Measurements from ENCODE around the gene TOX2.

TOX2 gene

GRCh38 chr20:43977962-43978361 is 63.3 kb downstream of the TOX2 start:
- DNase-seq (ENCODE audit: low read depth): no peak

- no peak for DNase-seq (ENCODE audit: low read depth)
These were observed 65.0 kb downstream of the TOX2 start for GRCh38 chr20:43979576-43980105.

- no peak for DNase-seq (ENCODE audit: low read depth)
These were observed 66.9 kb downstream of the TOX2 start for GRCh38 chr20:43981540-43981939.

- no peak for DNase-seq (ENCODE audit: low read depth)
These were observed 67.4 kb downstream of the TOX2 start for GRCh38 chr20:43982016-43982415.

GRCh38 chr20:43982886-43983285 is 68.2 kb downstream of the TOX2 start:
- no peak for DNase-seq (ENCODE audit: low read depth)

- no peak for DNase-seq (ENCODE audit: low read depth)
These were observed 68.7 kb downstream of the TOX2 start for GRCh38 chr20:43983359-43983758.

GRCh38 chr20:43983904-43984361 is 69.3 kb downstream of the TOX2 start:
- no peak for DNase-seq (ENCODE audit: low read depth)

- no peak for DNase-seq (ENCODE audit: low read depth)
These were observed 69.9 kb downstream of the TOX2 start for GRCh38 chr20:43984587-43984986.

GRCh38 chr20:43985121-43985520 is 70.5 kb downstream of the TOX2 start:
- no peak for DNase-seq (ENCODE audit: low read depth)

- DNase-seq (ENCODE audit: low read depth): no peak
These were observed 71.1 kb downstream of the TOX2 start for GRCh38 chr20:43985608-43986316.

- DNase-seq (ENCODE audit: low read depth): no peak
These were observed 72.4 kb downstream of the TOX2 start for GRCh38 chr20:43987018-43987417.

- DNase-seq (ENCODE audit: low read depth): no peak
These were observed 72.9 kb downstream of the TOX2 start for GRCh38 chr20:43987531-43987930.

GRCh38 chr20:43988451-43988850 is 73.8 kb downstream of the TOX2 start:
- DNase-seq (ENCODE audit: low read depth): no peak

GRCh38 chr20:43988867-43989266 is 74.2 kb downstream of the TOX2 start:
- DNase-seq (ENCODE audit: low read depth): no peak

GRCh38 chr20:43991261-43991660 is 76.6 kb downstream of the TOX2 start:
- no peak for DNase-seq (ENCODE audit: low read depth)

- DNase-seq (ENCODE audit: low read depth): no peak
These were observed 77.3 kb downstream of the TOX2 start for GRCh38 chr20:43991982-43992381.

- no peak for DNase-seq (ENCODE audit: low read depth)
These were observed 78.2 kb downstream of the TOX2 start for GRCh38 chr20:43992885-43993284.

- DNase-seq (ENCODE audit: low read depth): no peak
These were observed 78.9 kb downstream of the TOX2 start for GRCh38 chr20:43993560-43993959.

- no peak for DNase-seq (ENCODE audit: low read depth)
These were observed 79.9 kb downstream of the TOX2 start for GRCh38 chr20:43994486-43995100.

GRCh38 chr20:43995645-43996044 is 81.0 kb downstream of the TOX2 start:
- no peak for DNase-seq (ENCODE audit: low read depth)

- DNase-seq (ENCODE audit: low read depth): no peak
These were observed 81.7 kb downstream of the TOX2 start for GRCh38 chr20:43996240-43996930.

GRCh38 chr20:43999848-44000247 is 85.2 kb downstream of the TOX2 start:
- DNase-seq (ENCODE audit: low read depth): no peak
